Fibroblast of the conjunctiva (primary cell): ENCODE data around the gene TENT4A.
"Not testable (repeated sequence)": the region's sequence is repeated elsewhere in the genome, so short reads cannot be mapped to it uniquely, and the experiment has no call there.

Experiments used
- DNase-seq: peaks from one replicate; pipeline ENCODE4 v3.0.0-alpha.2; 2010; ENCODE audit warnings: low read depth

The TENT4A gene

GRCh38 chr5:6713274-6714225 lies at the start of gene TENT4A:
Gene TENT4A (plus strand): TSS chr5:6713432. CDS start chr5:6713984, 552 bp downstream.
- DNase-seq = no peak

GRCh38 chr5:6666762-6667161 lies 46.5 kb upstream of the TENT4A start:
- no peak for DNase-seq

GRCh38 chr5:6667648-6668047 lies 45.6 kb upstream of the TENT4A start:
- DNase-seq = no peak

GRCh38 chr5:6668717-6669116 lies 44.5 kb upstream of the TENT4A start:
- DNase-seq = not testable (repeated sequence)

- no peak for DNase-seq
These were observed 40.2 kb upstream of the TENT4A start for GRCh38 chr5:6673031-6673430.

- DNase-seq = no peak
These were observed 39.3 kb upstream of the TENT4A start for GRCh38 chr5:6673963-6674362.

- no peak for DNase-seq
These were observed 38.8 kb upstream of the TENT4A start for GRCh38 chr5:6674421-6674820.

GRCh38 chr5:6674886-6675285 lies 38.3 kb upstream of the TENT4A start:
- DNase-seq = no peak

GRCh38 chr5:6675784-6676491 lies 37.3 kb upstream of the TENT4A start:
- no peak for DNase-seq

GRCh38 chr5:6676702-6677101 lies 36.5 kb upstream of the TENT4A start:
- DNase-seq = no peak

- DNase-seq = no peak
These were observed 34.8 kb upstream of the TENT4A start for GRCh38 chr5:6678385-6678784.

- DNase-seq = no peak
These were observed 32.3 kb upstream of the TENT4A start for GRCh38 chr5:6680922-6681321.

GRCh38 chr5:6681682-6682081 lies 31.6 kb upstream of the TENT4A start:
- no peak for DNase-seq

- no peak for DNase-seq
These were observed 31.0 kb upstream of the TENT4A start for GRCh38 chr5:6682239-6682638.

- DNase-seq = no peak
These were observed 30.0 kb upstream of the TENT4A start for GRCh38 chr5:6683241-6683640.

GRCh38 chr5:6684075-6684474 lies 29.2 kb upstream of the TENT4A start:
- no peak for DNase-seq

GRCh38 chr5:6686501-6686900 lies 26.7 kb upstream of the TENT4A start:
- DNase-seq = no peak

GRCh38 chr5:6686915-6687409 lies 26.3 kb upstream of the TENT4A start:
- DNase-seq = peak; percentile 2

- DNase-seq = no peak
These were observed 25.7 kb upstream of the TENT4A start for GRCh38 chr5:6687505-6687904.

GRCh38 chr5:6692906-6693305 lies 20.3 kb upstream of the TENT4A start:
- DNase-seq = no peak

GRCh38 chr5:6698696-6699095 lies 14.5 kb upstream of the TENT4A start:
- no peak for DNase-seq

GRCh38 chr5:6699357-6699756 lies 13.9 kb upstream of the TENT4A start:
- no peak for DNase-seq

- DNase-seq = no peak
These were observed 13.1 kb upstream of the TENT4A start for GRCh38 chr5:6700074-6700684.
